HG03521 (cell line): ENCODE results near the gene GMDS.
A peak's percentile ranks its signal among the peaks of the same experiment; 100 is the strongest.

ENCODE experiments used
- ATAC-seq: cut with Tn5 transposase; IDR thresholded peaks from one replicate; pipeline ENCODE4 v1.9.1; 2021; ENCODE audit warnings: mild to moderate bottlenecking, moderate library complexity; ENCODE audit not compliant: unreplicated experiment

GMDS gene

DNA sequence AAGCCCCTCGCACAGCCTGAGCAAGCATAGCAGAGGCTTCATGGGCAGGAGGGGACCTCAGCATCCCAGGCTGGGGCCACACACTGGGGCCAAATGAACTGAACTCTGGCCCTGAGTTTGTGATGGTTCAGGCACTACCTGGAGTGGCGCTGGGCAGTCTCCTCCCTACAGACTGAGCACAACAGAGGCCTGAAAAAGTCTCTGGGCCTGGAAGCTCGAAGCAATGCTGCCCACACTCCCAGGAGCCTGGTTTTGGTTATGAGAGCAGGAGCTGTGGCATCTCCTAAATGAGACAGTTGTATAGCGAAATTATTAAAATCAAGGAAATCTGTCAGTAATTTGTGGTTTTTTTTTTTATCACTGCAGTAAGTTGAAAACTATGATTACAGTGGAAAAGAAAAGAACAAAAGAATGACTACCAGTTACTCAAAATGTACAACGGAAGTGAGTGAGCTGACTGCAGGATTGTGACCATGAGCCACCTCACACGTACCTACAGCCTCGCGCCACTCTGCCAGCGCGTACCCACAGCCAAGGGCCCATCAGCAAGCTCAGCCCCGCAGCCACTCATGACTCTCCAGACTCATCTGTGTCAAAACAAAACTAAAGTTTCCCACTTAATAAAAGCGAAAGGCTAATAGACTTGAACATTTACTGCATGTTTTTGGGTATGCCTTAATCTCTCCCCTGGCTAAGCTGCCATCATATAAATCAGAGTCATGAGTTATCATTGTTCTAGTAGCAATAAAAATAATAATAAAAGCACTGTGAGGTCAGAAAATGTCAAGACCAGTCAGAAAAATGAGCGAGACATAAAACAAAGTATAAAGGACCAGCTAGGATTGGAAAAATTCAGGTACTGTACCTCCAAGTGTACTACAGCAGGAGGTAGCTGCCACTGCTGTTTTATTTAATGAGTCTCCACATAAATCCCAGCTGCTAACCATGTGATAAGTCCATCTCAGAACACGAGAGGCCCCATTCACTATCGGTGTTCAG is 458.7 kb downstream of the GMDS start:
- peak; percentile 51 for ATAC-seq

GRCh38 chr6:1784422-1784884 is 461.0 kb downstream of the GMDS start:
- ATAC-seq, result no peak

- ATAC-seq, result no peak
Observed at GRCh38 chr6:1781817-1782184, 463.6 kb downstream of the GMDS start.

DNA sequence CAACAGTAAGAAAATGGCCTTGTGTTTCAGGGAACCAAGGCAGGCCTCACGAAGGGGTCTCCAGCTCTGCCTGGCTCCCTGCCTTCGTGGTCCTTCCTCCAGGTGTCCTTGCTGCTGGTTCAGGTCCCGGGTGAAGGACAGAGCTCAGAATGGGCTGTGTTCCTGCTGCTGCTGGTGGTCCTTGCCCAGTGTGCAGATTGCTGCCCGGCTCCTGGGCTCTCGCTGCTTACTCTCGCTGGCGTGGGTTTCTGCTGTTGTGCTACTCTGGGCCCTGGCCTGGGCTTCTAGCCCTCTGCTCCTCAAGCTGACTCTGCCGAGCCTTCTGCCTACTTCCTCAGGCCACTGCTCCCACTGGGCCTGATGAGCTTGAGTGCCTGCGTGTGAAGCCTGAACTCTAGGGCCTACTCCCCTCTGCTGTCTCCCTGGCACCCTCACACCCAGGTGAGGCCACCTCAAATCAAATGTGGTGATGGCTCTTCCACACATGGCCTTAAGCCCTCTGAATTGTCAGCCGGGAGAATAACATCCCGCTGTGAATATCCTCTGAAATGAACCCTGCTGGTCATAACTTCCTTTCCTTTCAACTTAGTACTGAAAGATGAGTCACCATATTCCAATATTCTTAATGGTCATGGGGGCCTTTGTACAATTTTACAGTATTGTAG is 464.1 kb downstream of the GMDS start:
- no peak for ATAC-seq

DNA sequence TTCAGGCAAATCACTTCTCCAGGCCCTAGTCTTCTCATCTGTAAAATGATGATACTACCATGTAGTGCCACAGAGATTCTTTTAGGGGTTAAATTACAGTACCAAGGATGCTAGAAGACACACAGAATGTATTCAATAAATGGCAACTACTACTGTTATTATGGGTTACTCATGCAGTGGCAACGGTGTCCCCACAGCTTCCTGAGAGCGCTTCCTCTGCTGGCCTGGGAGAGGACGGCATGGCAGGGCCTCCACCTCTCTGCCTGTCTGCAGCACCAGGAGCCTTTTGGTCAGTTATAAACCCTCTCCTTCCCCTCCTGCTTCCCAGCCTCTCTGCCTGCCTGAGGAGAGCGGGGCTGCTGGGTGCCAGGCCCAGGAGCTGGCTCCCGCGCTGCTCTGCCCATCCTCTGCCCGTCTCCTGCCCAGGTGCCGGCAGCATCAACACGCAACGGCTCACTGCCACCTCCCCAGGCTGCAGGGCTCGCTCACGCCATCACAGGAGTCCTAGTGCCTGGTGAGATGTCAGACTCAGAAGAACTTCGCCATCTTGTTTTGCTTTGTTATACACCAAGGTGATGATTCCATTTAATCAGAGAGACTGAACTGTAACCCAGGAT is 465.0 kb downstream of the GMDS start:
- no peak for ATAC-seq

DNA sequence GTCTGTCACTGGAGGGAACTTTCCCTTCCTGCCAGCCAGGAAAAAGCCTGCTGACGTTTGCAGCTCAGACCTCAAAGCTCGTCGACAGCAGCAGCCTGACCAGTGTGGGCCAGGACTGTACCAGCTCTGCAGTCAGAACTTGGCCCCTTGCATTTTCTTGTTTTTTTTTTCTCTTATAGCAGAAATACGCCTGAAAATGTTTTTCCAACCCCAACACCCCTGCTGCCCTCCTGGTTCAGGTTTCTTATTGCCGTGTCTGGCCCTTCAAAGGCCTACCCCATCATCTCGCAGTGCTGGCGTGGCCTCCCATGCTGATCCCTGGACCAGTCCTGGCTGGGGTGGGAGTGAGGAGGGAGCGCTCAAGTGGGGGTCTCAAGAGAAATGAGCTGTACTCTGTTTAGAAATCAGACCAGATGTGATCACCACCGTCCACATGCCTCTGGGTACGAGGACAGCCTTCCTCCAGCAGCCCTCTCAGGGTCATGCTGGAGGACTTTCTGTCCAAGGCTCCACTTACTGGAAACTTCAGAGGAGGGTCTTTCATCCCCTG is 466.6 kb downstream of the GMDS start:
- no peak for ATAC-seq

- ATAC-seq, result no peak
Observed at GRCh38 chr6:1777921-1778685, 467.3 kb downstream of the GMDS start.

DNA sequence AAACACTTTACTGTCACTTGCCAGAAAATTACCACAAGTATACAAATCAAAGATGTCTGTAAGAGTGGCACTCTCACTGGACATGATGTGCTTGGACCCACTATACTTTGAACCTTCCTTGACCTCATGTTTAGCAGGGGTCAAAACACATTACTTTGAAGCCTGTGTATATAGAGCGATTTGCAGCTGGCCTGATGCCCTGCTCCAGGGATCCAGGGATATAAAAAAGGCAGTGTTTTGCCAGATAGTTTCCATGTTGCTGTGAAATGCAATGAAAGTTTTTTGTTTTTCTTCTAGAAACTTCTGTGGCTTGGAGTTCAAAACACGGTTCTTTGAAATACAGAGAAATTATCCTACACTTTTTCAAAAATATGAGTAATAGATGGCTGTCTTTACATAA is 470.0 kb downstream of the GMDS start:
- ATAC-seq, result no peak

GRCh38 chr6:1774226-1774915 is 471.0 kb downstream of the GMDS start:
- ATAC-seq, result no peak

DNA sequence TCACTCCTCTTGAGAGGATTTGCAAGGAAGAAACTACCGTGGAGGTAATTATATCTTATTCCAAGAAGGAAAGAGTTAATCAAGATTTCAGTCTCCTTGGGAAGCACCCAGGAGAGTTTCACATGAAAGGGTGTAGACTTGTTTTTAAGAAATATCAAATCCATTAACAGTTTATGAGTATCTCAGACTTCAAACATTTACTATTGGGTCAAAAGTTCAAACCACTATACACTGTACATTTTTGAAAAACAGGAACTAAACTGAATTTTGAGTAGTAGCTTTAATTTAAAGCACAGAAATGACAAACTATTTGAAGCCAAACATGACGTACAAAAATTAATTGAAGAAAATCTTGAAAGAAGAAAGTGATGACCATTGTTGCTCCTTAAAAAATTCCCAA is 471.7 kb downstream of the GMDS start:
- no peak for ATAC-seq

DNA sequence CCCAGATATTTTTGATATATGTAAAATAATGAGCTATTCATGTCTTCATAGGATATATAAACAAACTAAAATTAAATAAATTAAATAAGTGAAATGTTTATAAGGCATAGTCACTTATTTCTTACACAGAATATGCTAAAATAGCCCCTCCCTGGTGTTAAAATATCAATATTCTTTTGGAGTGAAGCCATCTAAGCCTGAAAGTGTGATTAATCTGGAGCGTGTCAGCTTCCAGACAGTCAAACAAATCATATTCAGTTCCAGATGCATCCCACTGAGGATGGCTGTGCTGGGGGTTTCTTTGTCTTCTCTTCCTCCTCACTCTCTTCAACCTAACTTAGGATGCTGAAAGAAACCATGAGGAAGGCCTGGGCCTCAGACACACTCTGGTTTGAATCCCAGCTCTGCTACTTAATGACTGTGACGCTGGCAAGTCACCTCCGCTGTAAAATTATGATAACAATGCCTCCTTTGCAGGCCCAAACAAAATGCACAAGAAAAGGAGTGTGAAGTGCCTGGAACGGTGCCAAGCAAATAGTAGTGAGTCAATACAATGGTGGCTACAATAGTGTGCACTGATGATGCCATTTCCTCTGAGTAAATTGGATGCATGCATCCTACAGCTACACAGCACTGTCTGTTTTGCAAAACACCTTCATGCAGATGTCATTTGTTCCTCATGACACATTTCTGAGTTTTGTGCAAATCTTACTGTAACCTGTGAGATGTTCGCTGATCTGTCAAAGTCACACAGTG is 474.3 kb downstream of the GMDS start:
- ATAC-seq, result no peak

- no peak for ATAC-seq
Observed at GRCh38 chr6:1770435-1770843, 475.0 kb downstream of the GMDS start.

GRCh38 chr6:1767481-1768246 is 477.7 kb downstream of the GMDS start:
- ATAC-seq, result no peak

- no peak for ATAC-seq
Observed at GRCh38 chr6:1766654-1767053, 478.8 kb downstream of the GMDS start.

DNA sequence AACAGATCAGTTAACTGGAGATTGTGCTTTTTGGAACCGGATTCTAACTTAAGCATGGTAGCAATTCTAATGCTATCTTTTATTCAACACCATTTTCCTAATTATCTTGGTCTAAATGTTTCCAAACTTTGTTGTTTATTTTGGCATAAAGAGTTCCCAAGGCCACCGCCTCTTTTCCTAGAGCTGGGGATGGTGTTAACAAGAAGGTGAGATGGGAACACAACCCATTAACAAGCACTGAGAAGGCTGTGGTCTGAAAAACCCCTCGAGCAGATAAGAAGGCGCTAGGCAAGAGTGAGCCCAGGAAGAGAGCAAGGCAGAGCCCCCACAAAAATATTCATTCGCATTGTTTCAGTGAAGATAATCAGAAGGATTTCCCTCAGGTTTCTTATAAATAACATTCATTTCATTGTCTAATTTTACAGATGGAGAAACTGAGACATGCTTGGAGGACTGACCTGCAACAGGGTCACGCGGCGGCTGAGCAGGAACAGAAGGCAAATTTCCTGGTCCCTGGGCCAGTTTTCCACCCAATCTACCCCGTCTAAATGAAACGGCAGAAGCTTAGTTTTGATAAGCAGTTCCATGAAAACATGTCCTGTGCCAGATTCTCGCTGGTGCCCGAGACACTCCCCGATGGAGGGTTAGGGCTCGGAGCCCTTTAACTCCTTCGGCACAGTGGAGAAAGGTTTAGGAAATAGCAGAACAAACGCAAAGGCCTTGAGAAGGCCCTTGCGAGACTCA is 480.1 kb downstream of the GMDS start:
- ATAC-seq, result no peak

GRCh38 chr6:1764397-1764987 is 480.9 kb downstream of the GMDS start:
- ATAC-seq, result no peak

DNA sequence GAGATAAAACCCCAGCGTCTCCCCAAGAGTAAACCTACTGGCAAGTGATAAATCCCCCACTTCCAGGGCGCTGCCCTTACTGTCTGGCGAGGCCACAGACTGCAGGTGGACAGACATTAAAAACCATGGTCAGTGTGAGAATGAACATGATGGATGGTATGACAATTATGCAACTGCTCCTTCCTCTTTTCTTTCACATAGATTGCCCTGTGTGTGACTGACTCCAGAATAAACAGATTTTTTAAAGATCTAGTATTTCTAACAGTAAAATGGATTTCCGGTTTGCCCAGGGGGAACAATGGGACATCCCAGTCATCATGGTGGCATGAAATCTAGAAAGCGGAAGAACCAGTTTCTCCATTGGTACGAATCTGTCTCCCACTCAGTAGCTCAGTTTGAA is 482.0 kb downstream of the GMDS start:
- no peak for ATAC-seq
